Fibroblast of the aortic adventitia (primary cell): ENCODE data around the gene SEC22A. TPM values are rescaled to one million over a fixed set of nuclear protein-coding genes. Genes with fewer than 3 reads are reported as not detected.

Experiments
- DNase-seq: peaks from one replicate; pipeline ENCODE4 v3.0.0-alpha.2; 2010; ENCODE audit warnings: low read depth
- H3K4me3 ChIP-seq: 2 replicates; pipeline ENCODE4 v1.5.1; 2011; ENCODE audit warnings: low read depth, mild to moderate bottlenecking, control low read depth, low read length, moderate library complexity
- total RNA-seq: library from RNA; depleted of rRNA; stranded (reverse); fragments of >200 nt; gene quantifications from 2 replicates; pipeline ENCODE4 v1.2.3, GENCODE V29; 2012; ENCODE audit warnings: low replicate concordance
- TF ChIP-seq, protein P1 (sequence below): IDR thresholded peaks from 2 replicates; pipeline ENCODE4 v1.5.1; 2011; ENCODE audit warnings: mild to moderate bottlenecking, low read length, control low read depth, inconsistent platforms; ENCODE audit not compliant: insufficient read depth

The SEC22A gene
- total RNA-seq, 1 donor: 44.6 TPM

DNA sequence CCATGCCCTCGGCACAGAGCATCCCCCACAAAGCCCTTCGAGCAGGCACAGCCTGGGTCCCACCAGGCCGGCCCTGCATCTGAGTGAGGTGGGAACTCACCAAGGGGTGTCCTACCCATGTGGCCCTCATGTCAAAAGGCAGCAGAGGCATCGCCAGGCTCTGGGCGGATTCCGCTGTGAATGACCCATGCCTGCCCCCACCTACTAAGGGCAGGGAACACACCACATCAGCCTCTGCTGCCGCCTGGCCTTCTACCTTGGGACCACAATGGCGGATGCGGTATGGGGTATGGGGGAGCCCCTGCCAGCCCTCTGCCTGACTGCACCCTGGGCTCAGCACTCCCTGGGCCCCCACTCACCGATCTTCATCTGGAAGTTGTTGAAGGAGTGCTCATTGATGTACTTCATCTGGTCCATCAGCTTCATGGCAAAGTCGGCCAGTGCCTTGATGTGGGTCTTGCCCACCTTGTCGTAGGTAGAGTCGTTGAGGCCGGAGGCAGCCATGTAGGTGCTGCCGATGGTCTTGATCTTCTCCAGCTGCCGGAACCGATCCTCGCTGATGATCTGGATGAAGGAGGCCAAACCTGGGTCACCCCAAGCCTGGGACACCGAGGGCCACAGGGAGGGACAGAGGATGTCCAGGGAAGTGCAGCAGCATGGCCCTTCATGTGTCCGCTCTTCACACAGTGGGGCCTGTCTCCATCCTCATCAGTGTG, 87.8 kb downstream of the SEC22A start:
- no peak overlapping the region for H3K4me3 ChIP-seq
- TF ChIP-seq, protein P1, sequence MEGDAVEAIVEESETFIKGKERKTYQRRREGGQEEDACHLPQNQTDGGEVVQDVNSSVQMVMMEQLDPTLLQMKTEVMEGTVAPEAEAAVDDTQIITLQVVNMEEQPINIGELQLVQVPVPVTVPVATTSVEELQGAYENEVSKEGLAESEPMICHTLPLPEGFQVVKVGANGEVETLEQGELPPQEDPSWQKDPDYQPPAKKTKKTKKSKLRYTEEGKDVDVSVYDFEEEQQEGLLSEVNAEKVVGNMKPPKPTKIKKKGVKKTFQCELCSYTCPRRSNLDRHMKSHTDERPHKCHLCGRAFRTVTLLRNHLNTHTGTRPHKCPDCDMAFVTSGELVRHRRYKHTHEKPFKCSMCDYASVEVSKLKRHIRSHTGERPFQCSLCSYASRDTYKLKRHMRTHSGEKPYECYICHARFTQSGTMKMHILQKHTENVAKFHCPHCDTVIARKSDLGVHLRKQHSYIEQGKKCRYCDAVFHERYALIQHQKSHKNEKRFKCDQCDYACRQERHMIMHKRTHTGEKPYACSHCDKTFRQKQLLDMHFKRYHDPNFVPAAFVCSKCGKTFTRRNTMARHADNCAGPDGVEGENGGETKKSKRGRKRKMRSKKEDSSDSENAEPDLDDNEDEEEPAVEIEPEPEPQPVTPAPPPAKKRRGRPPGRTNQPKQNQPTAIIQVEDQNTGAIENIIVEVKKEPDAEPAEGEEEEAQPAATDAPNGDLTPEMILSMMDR: no peak
- DNase-seq: no peak

DNA sequence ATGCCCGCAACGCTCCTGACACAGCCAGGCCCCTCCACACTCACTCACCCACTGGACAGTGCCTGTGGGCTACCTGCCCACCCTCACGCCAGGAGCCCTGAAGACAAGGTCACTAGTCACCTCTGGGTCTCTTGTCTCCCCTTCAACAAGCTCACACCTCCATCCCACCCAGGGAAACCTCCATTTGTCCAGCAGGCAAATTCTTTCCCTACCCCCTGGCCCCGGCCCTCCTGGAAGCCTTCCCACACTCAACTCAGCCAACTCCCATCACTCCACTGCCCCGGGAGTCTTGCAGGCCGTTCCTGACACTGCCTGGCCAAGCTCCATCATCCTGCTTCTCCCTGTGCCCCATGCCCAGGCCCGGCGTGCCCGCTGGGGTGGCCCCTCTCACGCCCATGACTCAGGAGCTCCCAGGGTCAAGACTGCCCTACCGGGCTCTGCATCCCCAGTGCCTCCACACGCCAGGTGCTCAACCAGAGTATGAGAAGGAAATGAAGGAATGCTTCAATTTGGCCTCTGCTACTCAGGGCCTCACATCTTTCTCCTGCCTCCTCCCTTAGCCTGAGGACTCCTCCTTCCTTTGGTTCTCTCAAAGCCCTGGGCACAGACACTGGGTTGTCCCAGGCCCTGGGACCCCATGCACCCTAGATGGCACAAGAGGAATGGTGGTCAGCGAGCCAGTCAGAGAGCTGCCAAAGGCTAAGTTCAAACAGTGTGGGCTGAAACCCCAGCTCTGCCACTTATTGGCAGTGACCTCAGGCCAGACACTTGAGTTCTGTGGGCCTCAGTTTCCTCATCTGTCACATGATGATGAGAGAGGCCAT, 88.6 kb downstream of the SEC22A start:
- TF ChIP-seq, protein P1: no peak
- no peak overlapping the region for H3K4me3 ChIP-seq
- DNase-seq: no peak

DNA sequence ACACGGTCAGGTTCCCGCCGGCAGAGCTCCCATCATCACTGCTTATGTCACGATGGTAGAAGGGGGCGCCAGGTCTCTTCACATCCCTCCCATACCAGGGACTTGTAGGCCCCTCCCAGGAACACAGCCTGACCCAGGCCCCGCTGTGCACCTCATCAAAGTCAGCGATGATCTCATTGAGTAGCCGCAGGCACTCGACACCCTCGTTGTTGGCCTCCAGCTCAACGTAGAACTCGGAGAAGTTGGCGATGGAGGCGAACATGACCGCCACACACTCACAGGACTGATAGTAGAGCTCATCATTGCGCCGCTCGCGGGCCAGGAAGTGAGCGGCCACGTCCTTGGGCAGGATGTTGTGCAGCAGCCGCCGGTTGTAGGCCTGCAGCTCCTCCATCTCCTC, 89.2 kb downstream of the SEC22A start:
- DNase-seq: no peak
- TF ChIP-seq, protein P1: no peak
- no peak overlapping the region for H3K4me3 ChIP-seq

- TF ChIP-seq, protein P1: no peak
- H3K4me3 ChIP-seq: no peak overlapping the region
- DNase-seq: no peak
Measured at GRCh38 chr3:123291404-123291803, 89.7 kb downstream of the SEC22A start.

DNA sequence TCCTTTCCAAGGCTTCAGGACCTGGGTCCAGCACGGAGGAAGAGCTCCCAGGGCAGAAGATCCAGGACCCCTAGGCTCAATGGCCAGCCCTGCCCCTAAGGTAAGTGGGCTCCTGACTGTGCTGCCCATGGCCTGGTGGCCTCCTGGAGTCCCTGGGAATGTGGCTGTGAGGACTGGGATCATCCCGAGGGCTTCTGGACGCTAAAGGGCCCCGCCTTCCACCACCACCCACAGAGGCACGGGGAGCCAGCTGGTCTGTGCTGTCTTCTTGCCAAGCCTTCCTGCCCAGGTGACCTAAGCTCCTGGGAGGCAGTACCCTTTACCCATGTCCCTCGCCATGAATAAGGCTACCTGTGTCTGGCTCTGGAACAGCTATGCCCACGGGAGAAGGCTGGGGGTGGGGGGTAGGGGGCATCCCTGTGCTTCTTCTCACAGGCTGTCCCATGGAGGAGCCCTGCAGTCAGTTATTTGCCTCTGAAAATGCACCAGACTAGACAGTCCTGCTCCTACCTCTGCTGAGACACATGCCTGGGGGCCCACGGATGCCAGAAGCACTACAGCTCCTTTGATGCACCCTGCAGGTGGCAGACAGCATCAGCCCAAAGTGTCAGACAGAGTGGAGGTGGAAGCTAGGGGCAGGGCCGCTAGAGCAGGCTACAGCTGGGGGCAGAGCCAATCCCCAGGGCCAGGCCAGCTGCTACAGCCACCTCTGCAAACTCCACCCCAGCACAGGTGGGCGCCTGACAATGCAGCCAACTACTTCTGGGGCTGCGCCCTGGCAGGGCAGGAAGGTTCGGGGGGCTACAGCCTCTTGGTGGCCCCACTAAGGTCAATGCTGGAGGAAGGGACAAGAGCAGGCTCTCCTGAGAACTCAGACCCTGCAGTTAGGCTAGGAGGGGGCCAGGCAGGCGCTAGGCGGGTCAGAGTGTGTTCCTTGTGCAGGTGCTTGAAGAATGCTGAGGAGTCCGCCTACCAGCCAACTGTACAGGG, 90.9 kb downstream of the SEC22A start:
- H3K4me3 ChIP-seq: no peak overlapping the region
- TF ChIP-seq, protein P1: no peak
- no peak for DNase-seq

- TF ChIP-seq, protein P1: no peak
- DNase-seq: no peak
- H3K4me3 ChIP-seq: no peak overlapping the region
Measured at GRCh38 chr3:123294296-123294938, 92.7 kb downstream of the SEC22A start.
